Measurements from ENCODE around the gene HLA-DRA. TPM values are rescaled to one million over a fixed set of nuclear protein-coding genes. Genes with fewer than 3 reads are reported as not detected.

Gene HLA-DRA
- polyA plus RNA-seq, 2 of the 4 experiments (the other 2 are of a cell fraction), result not detected

DNA sequence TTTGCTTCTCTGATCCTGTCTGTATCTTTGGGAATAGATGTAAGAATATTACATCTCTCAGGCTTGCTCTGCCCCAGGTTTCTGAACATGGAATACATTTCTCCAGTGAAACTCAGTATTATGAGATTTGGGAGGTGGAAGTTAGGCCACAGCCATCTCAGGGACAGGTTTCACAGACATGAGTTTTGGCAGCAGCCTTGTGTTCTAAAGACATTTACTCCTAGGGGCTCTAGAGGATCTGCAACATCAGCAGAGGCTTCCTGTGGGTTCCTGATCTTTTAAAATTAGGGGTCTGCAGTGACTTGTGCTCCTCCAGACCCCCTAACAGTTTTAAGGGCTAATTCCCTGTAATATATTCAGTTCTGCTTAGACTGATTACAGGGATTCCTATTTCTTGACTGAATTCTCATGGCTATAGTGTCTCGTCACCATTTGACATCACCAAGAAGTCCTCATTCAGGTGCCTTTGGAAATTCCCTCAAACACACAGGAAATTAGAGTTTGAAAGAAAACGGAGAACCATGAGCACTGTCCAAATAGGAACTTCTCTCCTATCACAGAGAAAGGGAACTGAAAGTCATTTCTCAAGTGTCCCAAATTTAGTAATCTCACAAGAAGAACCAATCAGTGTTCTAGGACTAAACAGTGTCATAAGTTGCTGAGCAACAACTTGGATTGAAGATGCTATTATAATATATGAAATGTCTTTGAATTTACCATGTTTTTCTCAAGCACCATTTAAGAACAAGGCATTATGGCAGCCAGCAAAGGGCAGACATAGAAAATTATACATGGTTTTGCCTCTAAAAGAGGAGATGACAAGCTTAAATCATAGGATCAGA, 2.5 kb upstream of the HLA-DRA start:
- DNase-seq (ENCODE audit: low read depth in 1 of 2, low spot score in 1 of 2) (no peak), ATAC-seq (no peak), FAIRE-seq (no peak)
- TF ChIP-seq ESRRA (IDR thresholded peaks at IDR 0.05; ENCODE audit: borderline replicate concordance, low read length) (no peak), RFX5 (IDR thresholded peaks at IDR 0.05) (peak; percentile 94)
- no peak overlapping the region for H3K4me2 ChIP-seq
- H3K27ac ChIP-seq, result no peak overlapping the region
- CTCF ChIA-PET, result no interaction called here
- WGBS (ENCODE audit: missing lambda C conversion rate), result 38% methylated on average over 2 of the region's 2 CpGs
- no peaks in the 10 kb centered on the region for H3K9me3 ChIP-seq
- POLR2A ChIA-PET, result interaction anchor here (0.5 kb wide), 1 partner anchor 186 kb away, joined by 3 read pairs; no protein-coding TSS in a partner anchor
- H3K4me3 ChIP-seq, result no peak overlapping the region
- no peaks in the 10 kb centered on the region for H3K4me1 ChIP-seq

DNA sequence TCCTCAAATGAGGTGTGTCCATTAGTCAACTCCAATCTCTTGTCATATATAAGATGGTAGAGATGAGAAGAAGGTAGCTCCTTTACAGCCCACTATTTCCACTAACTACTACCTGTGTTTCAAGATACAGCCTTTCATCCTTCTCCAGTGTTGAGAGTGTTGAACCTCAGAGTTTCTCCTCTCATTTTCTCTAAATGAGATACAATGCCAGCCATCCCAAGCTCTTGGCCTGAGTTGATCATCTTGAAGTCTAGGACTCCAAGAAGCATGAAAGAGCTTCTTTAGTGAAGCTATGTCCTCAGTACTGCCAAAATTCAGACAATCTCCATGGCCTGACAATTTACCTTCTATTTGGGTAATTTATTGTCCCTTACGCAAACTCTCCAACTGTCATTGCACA, 548 bp upstream of the HLA-DRA start:
- POLR2A ChIA-PET, result no interaction called here
- DNase-seq (ENCODE audit: low read depth in 1 of 2, low spot score in 1 of 2), result no peak
- Histone ChIP-seq H3K4me3 (no peak overlapping the region), H3K4me1 (no peaks in the 10 kb centered on the region), H3K27ac (no peak overlapping the region), H3K4me2 (no peak overlapping the region), H3K9me3 (no peaks in the 10 kb centered on the region)
- ATAC-seq, result no peak
- no peak for FAIRE-seq
- no peak for TF ChIP-seq HDAC2 (IDR thresholded peaks at IDR 0.05)
- TF ChIP-seq KDM5A (IDR thresholded peaks at IDR 0.05), result no peak
- TF ChIP-seq, protein P1, sequence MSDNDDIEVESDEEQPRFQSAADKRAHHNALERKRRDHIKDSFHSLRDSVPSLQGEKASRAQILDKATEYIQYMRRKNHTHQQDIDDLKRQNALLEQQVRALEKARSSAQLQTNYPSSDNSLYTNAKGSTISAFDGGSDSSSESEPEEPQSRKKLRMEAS (IDR thresholded peaks at IDR 0.05), result no peak
- TF ChIP-seq, protein P2, sequence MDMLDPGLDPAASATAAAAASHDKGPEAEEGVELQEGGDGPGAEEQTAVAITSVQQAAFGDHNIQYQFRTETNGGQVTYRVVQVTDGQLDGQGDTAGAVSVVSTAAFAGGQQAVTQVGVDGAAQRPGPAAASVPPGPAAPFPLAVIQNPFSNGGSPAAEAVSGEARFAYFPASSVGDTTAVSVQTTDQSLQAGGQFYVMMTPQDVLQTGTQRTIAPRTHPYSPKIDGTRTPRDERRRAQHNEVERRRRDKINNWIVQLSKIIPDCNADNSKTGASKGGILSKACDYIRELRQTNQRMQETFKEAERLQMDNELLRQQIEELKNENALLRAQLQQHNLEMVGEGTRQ (IDR thresholded peaks at IDR 0.05), result no peak
- no peak for TF ChIP-seq CBX2 (IDR thresholded peaks at IDR 0.05; ENCODE audit: borderline replicate concordance, low read depth)
- TF ChIP-seq, protein P3, sequence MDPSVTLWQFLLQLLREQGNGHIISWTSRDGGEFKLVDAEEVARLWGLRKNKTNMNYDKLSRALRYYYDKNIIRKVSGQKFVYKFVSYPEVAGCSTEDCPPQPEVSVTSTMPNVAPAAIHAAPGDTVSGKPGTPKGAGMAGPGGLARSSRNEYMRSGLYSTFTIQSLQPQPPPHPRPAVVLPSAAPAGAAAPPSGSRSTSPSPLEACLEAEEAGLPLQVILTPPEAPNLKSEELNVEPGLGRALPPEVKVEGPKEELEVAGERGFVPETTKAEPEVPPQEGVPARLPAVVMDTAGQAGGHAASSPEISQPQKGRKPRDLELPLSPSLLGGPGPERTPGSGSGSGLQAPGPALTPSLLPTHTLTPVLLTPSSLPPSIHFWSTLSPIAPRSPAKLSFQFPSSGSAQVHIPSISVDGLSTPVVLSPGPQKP (IDR thresholded peaks at IDR 0.05; ENCODE audit: low read depth, low read length), result no peak
- TF ChIP-seq ZSCAN20 (CRISPR knock-in tag; IDR thresholded peaks at IDR 0.05), result no peak
- TF ChIP-seq CEBPB (IDR thresholded peaks at IDR 0.05), result no peak
- no peak for TF ChIP-seq MYC (IDR thresholded peaks at IDR 0.05; ENCODE audit: borderline replicate concordance, low read length)
- no peak for TF ChIP-seq KDM1A (IDR thresholded peaks at IDR 0.05; ENCODE audit: low read depth)
- no peak for TF ChIP-seq POLR2A (IDR thresholded peaks at IDR 0.05; ENCODE audit: low read length)
- TF ChIP-seq, protein P4, sequence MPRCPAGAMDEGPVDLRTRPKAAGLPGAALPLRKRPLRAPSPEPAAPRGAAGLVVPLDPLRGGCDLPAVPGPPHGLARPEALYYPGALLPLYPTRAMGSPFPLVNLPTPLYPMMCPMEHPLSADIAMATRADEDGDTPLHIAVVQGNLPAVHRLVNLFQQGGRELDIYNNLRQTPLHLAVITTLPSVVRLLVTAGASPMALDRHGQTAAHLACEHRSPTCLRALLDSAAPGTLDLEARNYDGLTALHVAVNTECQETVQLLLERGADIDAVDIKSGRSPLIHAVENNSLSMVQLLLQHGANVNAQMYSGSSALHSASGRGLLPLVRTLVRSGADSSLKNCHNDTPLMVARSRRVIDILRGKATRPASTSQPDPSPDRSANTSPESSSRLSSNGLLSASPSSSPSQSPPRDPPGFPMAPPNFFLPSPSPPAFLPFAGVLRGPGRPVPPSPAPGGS (IDR thresholded peaks at IDR 0.05), result no peak
- no peak for TF ChIP-seq RARB (CRISPR knock-in tag; IDR thresholded peaks at IDR 0.05)
- TF ChIP-seq BHLHE40 (IDR thresholded peaks at IDR 0.05; ENCODE audit: low read depth, low read length), result no peak
- no peak for TF ChIP-seq FOSB (CRISPR knock-in tag; IDR thresholded peaks at IDR 0.05)
- TF ChIP-seq EHF (CRISPR knock-in tag; IDR thresholded peaks at IDR 0.05), result no peak
- 50% methylated on average over 1 of the region's 1 CpG for WGBS (ENCODE audit: missing lambda C conversion rate)
- CTCF ChIA-PET, result interaction anchor here (1.3 kb wide), 1 partner anchor 26 kb away, joined by 4 read pairs; no protein-coding TSS in a partner anchor

DNA sequence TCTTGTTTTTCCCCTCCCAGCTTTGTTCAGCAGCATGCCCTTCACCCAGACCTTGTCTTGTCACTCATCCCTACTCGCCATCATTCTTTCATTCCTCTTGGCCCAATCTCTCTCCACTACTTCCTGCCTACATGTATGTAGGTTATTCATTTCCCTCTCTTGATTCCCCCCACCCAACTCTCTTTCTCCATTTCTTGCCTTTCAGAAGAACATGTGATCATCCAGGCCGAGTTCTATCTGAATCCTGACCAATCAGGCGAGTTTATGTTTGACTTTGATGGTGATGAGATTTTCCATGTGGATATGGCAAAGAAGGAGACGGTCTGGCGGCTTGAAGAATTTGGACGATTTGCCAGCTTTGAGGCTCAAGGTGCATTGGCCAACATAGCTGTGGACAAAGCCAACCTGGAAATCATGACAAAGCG, 2.6 kb downstream of the HLA-DRA start:
- ChIA-PET POLR2A (no interaction called here), CTCF (interaction anchor here (1.0 to 1.5 kb wide), 3 partner anchors 10 to 258 kb away, joined by 4 read pairs; no protein-coding TSS in a partner anchor)
- 39% methylated on average over 7 of the region's 7 CpGs for WGBS (ENCODE audit: missing lambda C conversion rate)
- no peaks in the 10 kb centered on the region for H3K9me3 ChIP-seq
- no peak overlapping the region for H3K4me3 ChIP-seq
- FAIRE-seq (no peak), ATAC-seq (no peak), DNase-seq (ENCODE audit: low read depth in 1 of 2, low spot score in 1 of 2) (no peak)
- H3K27ac ChIP-seq, result no peak overlapping the region
- TF ChIP-seq NPAS2 (CRISPR knock-in tag; IDR thresholded peaks at IDR 0.05; ENCODE audit: borderline replicate concordance) (no peak), CHD2 (IDR thresholded peaks at IDR 0.05; ENCODE audit: low read length, partially characterized antibody) (no peak)
- TF ChIP-seq, protein P1 (IDR thresholded peaks at IDR 0.05), result no peak
- H3K4me2 ChIP-seq, result no peak overlapping the region
- H3K4me1 ChIP-seq, result no peaks in the 10 kb centered on the region

Measured in A549 (cell line).